GM12892 (cell line): ENCODE measurements around the gene CEMIP.

Experiments
- DNase-seq: peaks from one replicate; pipeline ENCODE4 v3.0.0; 2011; ENCODE audit not compliant: insufficient read length
- FAIRE-seq: peaks from 2 replicates; lab custom pipeline; 2011; peaks lifted over from hg19 to GRCh38; lab: Jason Lieb, UNC
- POLR2A ChIP-seq: IDR thresholded peaks from 2 replicates; pipeline ENCODE4 v1.6.1; 2011; ENCODE audit warnings: low read depth, low read length, control low read depth
- POLR2AphosphoS5 ChIP-seq: IDR thresholded peaks from 2 replicates; pipeline ENCODE4 v1.6.1; 2011; ENCODE audit warnings: low read depth, low read length, control low read depth
- TAF1 ChIP-seq: IDR thresholded peaks from 2 replicates; pipeline ENCODE4 v1.6.1; 2011; ENCODE audit warnings: low read depth, mild to moderate bottlenecking, control low read depth, low read length, borderline replicate concordance

CEMIP gene

GRCh38 chr15:80796407-80796806 lies 17.2 kb downstream of the CEMIP start:
- no peak for TF ChIP-seq TAF1
- no peak for TF ChIP-seq POLR2A
- no peak for TF ChIP-seq POLR2AphosphoS5
- no peak for FAIRE-seq

GRCh38 chr15:80798911-80799310 lies 19.7 kb downstream of the CEMIP start:
- TF ChIP-seq POLR2A: no peak
- TF ChIP-seq TAF1: no peak
- no peak for TF ChIP-seq POLR2AphosphoS5
- FAIRE-seq (no peak), DNase-seq (no peak)

More at GRCh38 chr15:80796407-80796806, 17.2 kb downstream of the CEMIP start:
- DNase-seq: no peak

DNA sequence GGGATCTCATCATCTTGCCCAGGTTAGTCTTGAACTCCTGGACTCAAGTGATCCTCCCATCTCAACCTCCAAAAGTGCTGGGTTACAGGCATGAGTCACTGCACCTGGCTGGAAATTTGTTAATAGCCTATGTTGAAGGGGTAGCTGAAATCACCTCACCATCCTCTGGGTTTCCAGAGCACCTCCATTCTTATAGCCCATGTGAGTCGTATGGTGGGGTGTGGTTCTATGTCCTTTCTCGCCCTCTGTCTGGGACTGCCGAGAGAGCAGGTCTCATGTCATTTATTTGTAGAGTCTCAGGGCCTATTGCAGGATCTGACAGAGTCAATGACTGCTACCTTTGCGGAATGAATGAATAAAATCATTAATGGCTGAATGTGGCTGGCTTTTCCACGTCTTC lies 20.9 kb downstream of the CEMIP start:
- no peak for TF ChIP-seq POLR2A
- no peak for TF ChIP-seq POLR2AphosphoS5
- TF ChIP-seq TAF1: no peak
- FAIRE-seq (no peak), DNase-seq (no peak)

DNA sequence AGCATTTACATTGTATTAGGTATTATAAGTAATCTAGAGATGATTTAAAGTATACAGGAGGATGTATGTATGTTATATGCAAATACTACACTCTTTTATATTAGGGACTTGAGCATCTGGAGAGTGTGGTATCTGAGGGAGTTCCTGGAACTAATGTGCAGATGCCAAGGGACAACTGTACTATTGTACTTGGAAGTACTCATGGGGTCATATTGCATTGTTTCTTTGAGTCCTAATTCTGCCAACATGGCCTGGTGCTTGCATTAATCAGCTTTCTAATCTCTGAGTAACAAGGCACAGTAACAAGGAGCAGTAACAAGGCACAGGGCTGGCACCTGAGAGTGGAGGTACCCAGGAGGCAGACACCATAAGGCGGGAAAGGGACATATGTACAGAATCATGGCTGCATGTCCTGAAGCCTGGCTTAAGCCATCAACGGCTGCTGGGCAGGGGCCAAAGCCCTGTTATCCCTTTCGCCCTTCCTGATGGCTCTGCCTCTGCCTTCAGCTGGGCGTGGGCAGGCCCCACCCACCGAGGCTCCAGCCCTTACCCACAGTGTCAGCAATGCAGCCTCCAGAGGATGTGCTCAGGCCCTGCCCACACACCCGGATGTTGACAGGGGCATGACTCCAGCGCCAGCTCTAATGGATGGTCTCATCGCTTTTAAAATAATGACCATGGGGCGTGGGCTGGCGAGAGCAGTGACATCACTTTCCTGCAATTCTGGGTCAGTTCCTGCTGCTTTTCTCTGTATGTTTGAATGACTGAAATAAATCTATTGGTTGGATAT lies 22.9 kb downstream of the CEMIP start:
- DNase-seq (no peak), FAIRE-seq (no peak)
- TF ChIP-seq POLR2AphosphoS5 (no peak), TAF1 (no peak), POLR2A (no peak)

DNA sequence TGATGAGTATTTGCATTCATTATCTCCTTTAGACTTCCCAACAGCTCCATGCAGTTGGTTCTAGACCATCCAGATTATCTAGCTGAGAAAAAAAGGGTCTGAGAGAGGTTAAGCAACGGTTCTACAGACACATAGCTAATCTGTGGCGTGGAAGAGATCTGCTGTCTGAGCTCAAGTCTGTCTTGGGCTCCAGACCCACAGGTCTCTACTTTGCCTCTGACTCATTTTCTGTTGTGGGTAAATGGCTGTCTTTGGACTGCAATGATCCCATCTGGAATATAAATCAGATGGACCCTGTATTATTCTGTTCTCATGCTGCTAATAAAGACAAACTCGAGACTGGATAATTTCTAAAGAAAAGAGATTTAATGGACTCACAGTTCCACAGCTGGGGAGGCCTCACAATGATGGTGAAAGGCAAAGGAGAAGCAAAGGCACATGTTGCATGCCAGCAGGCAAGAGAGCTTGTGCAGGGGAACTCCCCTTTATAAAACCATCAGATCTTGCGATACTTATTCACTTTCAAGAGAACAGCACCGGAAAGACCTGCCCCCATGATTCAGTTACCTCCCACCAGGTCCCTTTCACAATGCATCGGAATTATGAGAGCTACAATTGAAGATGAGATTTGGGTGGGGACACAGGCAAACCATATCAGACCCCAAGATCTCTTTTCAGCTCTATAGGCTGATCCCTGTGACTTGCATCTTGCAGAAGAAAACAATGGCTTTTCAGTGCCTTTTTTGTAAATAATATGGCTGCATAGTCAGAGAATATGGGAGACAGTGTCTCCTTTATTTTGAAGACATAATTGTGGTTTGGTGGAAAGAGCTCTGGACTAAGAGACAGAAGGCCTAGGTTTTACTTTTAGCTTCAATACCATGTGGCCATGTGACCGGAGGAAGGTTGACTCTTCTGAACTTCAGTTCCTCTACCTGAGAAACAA lies 24.7 kb downstream of the CEMIP start:
- FAIRE-seq (no peak), DNase-seq (no peak)
- TF ChIP-seq POLR2AphosphoS5 (no peak), TAF1 (no peak), POLR2A (no peak)

- FAIRE-seq (no peak), DNase-seq (no peak)
- TF ChIP-seq POLR2A (no peak), POLR2AphosphoS5 (no peak), TAF1 (no peak)
These were observed 25.9 kb downstream of the CEMIP start for GRCh38 chr15:80804970-80805495.

DNA sequence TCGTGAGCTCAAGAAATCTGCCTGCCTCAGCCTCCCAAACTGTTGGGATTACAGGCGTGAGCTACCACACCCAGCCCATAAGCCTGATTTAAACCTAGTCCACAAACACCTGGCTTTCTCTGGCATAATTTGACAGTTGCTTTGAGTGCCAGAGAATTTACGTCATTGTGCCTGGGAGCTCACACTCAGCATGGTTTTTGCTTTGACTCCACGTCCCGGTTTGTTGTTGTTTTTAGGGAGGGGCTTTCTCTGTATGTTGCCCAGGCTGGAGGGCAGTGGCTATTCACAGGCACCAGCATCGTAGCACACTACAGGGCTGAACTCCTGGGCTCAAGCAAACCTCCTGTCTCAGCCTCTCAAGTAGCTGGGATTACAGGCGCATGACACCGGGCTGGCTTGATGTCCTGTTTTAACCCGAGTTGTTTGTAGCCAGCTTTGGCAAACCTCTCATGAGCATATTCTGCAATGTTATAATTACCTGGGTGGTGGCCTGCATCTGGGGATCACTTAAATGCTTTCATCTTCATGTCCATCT lies 32.7 kb downstream of the CEMIP start:
- TF ChIP-seq POLR2AphosphoS5: no peak
- TF ChIP-seq POLR2A: no peak
- TF ChIP-seq TAF1: no peak
- no peak for FAIRE-seq
- no peak for DNase-seq

DNA sequence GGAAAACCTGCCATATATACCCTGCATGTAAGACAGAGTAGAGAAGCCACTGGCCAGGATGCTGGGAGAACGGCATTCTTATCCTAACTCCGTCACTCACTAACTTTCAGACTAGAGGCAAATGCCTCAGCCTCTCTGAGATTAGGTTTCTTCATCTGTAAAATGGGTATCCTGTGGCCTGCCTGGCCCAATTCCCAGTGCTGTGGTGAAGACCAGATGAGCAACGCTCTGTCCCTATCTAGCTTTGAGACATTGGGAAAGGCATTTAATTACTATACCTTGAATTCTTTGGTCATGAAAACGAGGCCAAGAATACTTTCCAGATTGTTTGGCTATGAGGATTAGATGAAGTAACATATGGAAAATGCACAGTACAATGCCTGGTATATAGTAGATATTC lies 35.9 kb downstream of the CEMIP start:
- FAIRE-seq (no peak), DNase-seq (no peak)
- TF ChIP-seq POLR2AphosphoS5 (no peak), TAF1 (no peak), POLR2A (no peak)

DNA sequence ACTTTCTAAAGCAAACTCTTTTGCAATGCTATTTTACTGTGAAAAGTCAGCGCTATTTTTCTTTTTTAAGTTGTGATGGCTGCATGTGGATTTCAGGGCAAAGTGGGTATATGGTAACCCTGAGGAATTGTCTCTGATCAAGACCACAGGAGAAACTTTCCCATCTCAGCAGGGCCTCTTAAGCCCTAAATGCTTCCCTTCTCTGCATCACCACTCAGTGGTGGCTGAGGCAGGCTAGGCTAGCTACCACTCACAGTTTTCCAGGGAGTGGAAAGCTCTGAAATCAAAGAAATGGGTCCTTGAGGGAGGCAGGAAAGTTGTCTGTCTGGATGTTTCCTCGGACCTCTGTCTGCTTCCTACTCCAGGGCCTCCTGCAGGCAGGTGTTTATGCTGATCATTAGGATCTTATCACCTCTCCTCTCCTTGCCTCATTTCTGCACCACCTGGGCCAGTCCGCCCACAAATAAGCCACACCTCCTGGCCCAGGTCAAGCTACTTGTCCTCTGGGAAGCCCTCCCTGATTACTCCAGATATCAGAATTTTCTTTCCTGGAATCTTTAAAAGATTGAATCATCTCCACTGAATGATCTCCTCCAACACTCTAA lies 37.0 kb downstream of the CEMIP start:
- TF ChIP-seq TAF1 (no peak), POLR2A (no peak), POLR2AphosphoS5 (no peak)
- DNase-seq (no peak), FAIRE-seq (no peak)

DNA sequence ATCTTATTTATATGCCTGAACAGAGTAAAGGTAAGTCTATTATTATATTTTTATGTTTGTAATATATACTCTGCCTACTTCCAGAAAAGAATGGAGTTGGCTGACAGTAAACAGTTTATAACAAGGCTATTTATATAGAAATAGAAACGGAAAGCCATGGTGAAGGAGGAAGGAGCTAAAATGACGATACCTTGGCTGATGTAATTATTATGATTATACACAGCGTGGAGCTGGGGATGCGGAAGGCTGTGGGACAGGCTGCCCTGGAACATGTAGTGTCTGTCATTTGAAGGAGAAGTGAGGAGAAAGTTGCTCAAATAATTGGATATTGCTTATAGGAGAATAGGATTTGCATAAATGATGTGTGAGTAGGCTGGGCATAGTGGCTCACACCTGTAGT lies 37.8 kb downstream of the CEMIP start:
- no peak for FAIRE-seq
- no peak for DNase-seq
- TF ChIP-seq POLR2AphosphoS5 (no peak), POLR2A (no peak), TAF1 (no peak)
